Activated naive CD8-positive, alpha-beta T cell treated with anti-CD3 and anti-CD28 coated beads, Interleukin-2, amount 50 U/mL, for 24 hours (primary cell): ENCODE data around the gene TRUB2.
A peak's percentile ranks its signal among the peaks of the same experiment; 100 is the strongest.

Experiments
- ATAC-seq: fragments of 150-1000 bp; cut with Tn5 transposase; one replicate; pipeline ENCODE4 v1.10.0; 2021
- DNase-seq: peaks from one replicate; pipeline ENCODE4 v3.0.0; 2021
- H3K27ac Mint-ChIP-seq: one replicate; pipeline ENCODE4 v1.8.0; 2021; ENCODE audit warnings: mild to moderate bottlenecking, mixed read lengths
- H3K27me3 Mint-ChIP-seq: one replicate; pipeline ENCODE4 v1.8.0; 2021; ENCODE audit warnings: mixed read lengths
- H3K36me3 Mint-ChIP-seq: one replicate; pipeline ENCODE4 v1.8.0; 2021; ENCODE audit warnings: low read depth, mixed read lengths
- H3K4me1 Mint-ChIP-seq: one replicate; pipeline ENCODE4 v1.8.0; 2021; ENCODE audit warnings: mixed read lengths
- H3K4me3 Mint-ChIP-seq: one replicate; pipeline ENCODE4 v1.8.0; 2021; ENCODE audit warnings: mild to moderate bottlenecking, moderate library complexity, mixed read lengths
- H3K9me3 Mint-ChIP-seq: one replicate; pipeline ENCODE4 v1.8.0; 2021; ENCODE audit warnings: mixed read lengths

TRUB2 gene

GRCh38 chr9:128325629-128326028, 3.4 kb upstream of the TRUB2 start:
- Mint-ChIP-seq H3K4me1 (peaks cover 32% of the 10 kb centered on the region), H3K4me3 (no peak overlapping the region), H3K27me3 (peaks cover 4% of the 10 kb centered on the region), H3K9me3 (no peaks in the 10 kb centered on the region), H3K36me3 (peaks cover 13% of the 10 kb centered on the region), H3K27ac (no peak overlapping the region)
- ATAC-seq (no peak), DNase-seq (no peak)

- H3K27ac Mint-ChIP-seq, result peak overlapping the region; percentile 35
- H3K27me3 Mint-ChIP-seq, result peaks cover 4% of the 10 kb centered on the region
- no peaks in the 10 kb centered on the region for H3K9me3 Mint-ChIP-seq
- H3K4me1 Mint-ChIP-seq, result peaks cover 32% of the 10 kb centered on the region
- H3K4me3 Mint-ChIP-seq, result peak overlapping the region; percentile 99
- no peak for ATAC-seq
- no peak for DNase-seq
- H3K36me3 Mint-ChIP-seq, result peaks cover 13% of the 10 kb centered on the region
Measured at GRCh38 chr9:128324401-128324800, 2.2 kb upstream of the TRUB2 start.

- Mint-ChIP-seq H3K9me3 (no peaks in the 10 kb centered on the region), H3K27ac (peak overlapping the region; percentile 99), H3K4me3 (peak overlapping the region; percentile 99), H3K27me3 (peaks cover 4% of the 10 kb centered on the region), H3K36me3 (peaks cover 13% of the 10 kb centered on the region), H3K4me1 (peaks cover 32% of the 10 kb centered on the region)
- ATAC-seq (no peak), DNase-seq (no peak)
Measured at GRCh38 chr9:128323791-128324190, 1.5 kb upstream of the TRUB2 start.

GRCh38 chr9:128323212-128323730, 1.0 kb upstream of the TRUB2 start:
- Mint-ChIP-seq H3K4me1 (peaks cover 32% of the 10 kb centered on the region), H3K4me3 (peak overlapping the region; percentile 99), H3K27me3 (peaks cover 4% of the 10 kb centered on the region), H3K36me3 (peaks cover 13% of the 10 kb centered on the region), H3K27ac (peak overlapping the region; percentile 99), H3K9me3 (no peaks in the 10 kb centered on the region)
- peak; percentile 33 for ATAC-seq
- no peak for DNase-seq

GRCh38 chr9:128321879-128322403, 306 bp downstream of the TRUB2 start:
- DNase-seq (no peak), ATAC-seq (no peak)
- peaks cover 4% of the 10 kb centered on the region for H3K27me3 Mint-ChIP-seq
- peaks cover 32% of the 10 kb centered on the region for H3K4me1 Mint-ChIP-seq
- peak overlapping the region; percentile 99 for H3K27ac Mint-ChIP-seq
- peak overlapping the region; percentile 99 for H3K4me3 Mint-ChIP-seq
- no peaks in the 10 kb centered on the region for H3K9me3 Mint-ChIP-seq
- peaks cover 19% of the 10 kb centered on the region for H3K36me3 Mint-ChIP-seq

- Mint-ChIP-seq H3K36me3 (peaks cover 22% of the 10 kb centered on the region), H3K27ac (no peak overlapping the region), H3K9me3 (no peaks in the 10 kb centered on the region), H3K27me3 (peaks cover 4% of the 10 kb centered on the region), H3K4me1 (peaks cover 32% of the 10 kb centered on the region), H3K4me3 (peak overlapping the region; percentile 99)
- ATAC-seq (no peak), DNase-seq (no peak)
Measured at GRCh38 chr9:128321343-128321742, 904 bp downstream of the TRUB2 start.

- no peak for DNase-seq
- ATAC-seq, result no peak
- peaks cover 15% of the 10 kb centered on the region for H3K36me3 Mint-ChIP-seq
- H3K4me3 Mint-ChIP-seq, result no peak overlapping the region
- H3K4me1 Mint-ChIP-seq, result peaks cover 13% of the 10 kb centered on the region
- no peaks in the 10 kb centered on the region for H3K9me3 Mint-ChIP-seq
- H3K27me3 Mint-ChIP-seq, result peaks cover 4% of the 10 kb centered on the region
- no peak overlapping the region for H3K27ac Mint-ChIP-seq
Measured at GRCh38 chr9:128317629-128318028, 4.6 kb downstream of the TRUB2 start.

GRCh38 chr9:128316421-128316820, 5.8 kb downstream of the TRUB2 start:
- peaks cover 5% of the 10 kb centered on the region for H3K4me1 Mint-ChIP-seq
- H3K36me3 Mint-ChIP-seq, result peaks cover 15% of the 10 kb centered on the region
- ATAC-seq (no peak), DNase-seq (no peak)
- H3K4me3 Mint-ChIP-seq, result no peak overlapping the region
- no peak overlapping the region for H3K27ac Mint-ChIP-seq
- no peaks in the 10 kb centered on the region for H3K27me3 Mint-ChIP-seq
- H3K9me3 Mint-ChIP-seq, result no peaks in the 10 kb centered on the region

- Mint-ChIP-seq H3K27me3 (no peaks in the 10 kb centered on the region), H3K9me3 (no peaks in the 10 kb centered on the region), H3K4me3 (no peak overlapping the region), H3K4me1 (no peaks in the 10 kb centered on the region), H3K27ac (no peak overlapping the region), H3K36me3 (peaks cover 20% of the 10 kb centered on the region)
- DNase-seq (no peak), ATAC-seq (no peak)
Measured at GRCh38 chr9:128314697-128315096, 7.5 kb downstream of the TRUB2 start.

GRCh38 chr9:128310461-128310860, 11.8 kb downstream of the TRUB2 start:
- peaks cover 18% of the 10 kb centered on the region for H3K36me3 Mint-ChIP-seq
- ATAC-seq (no peak), DNase-seq (no peak)
- peaks cover 2% of the 10 kb centered on the region for H3K4me1 Mint-ChIP-seq
- H3K27me3 Mint-ChIP-seq, result no peaks in the 10 kb centered on the region
- H3K4me3 Mint-ChIP-seq, result no peak overlapping the region
- H3K27ac Mint-ChIP-seq, result no peak overlapping the region
- no peaks in the 10 kb centered on the region for H3K9me3 Mint-ChIP-seq

- Mint-ChIP-seq H3K4me3 (no peak overlapping the region), H3K4me1 (peaks cover 2% of the 10 kb centered on the region), H3K9me3 (no peaks in the 10 kb centered on the region), H3K27me3 (no peaks in the 10 kb centered on the region), H3K36me3 (peaks cover 18% of the 10 kb centered on the region), H3K27ac (no peak overlapping the region)
- no peak for ATAC-seq
- DNase-seq, result no peak
Measured at GRCh38 chr9:128309551-128309950, 12.7 kb downstream of the TRUB2 start.

- Mint-ChIP-seq H3K4me3 (no peak overlapping the region), H3K27me3 (no peaks in the 10 kb centered on the region), H3K4me1 (peaks cover 2% of the 10 kb centered on the region), H3K9me3 (no peaks in the 10 kb centered on the region), H3K27ac (no peak overlapping the region), H3K36me3 (peaks cover 12% of the 10 kb centered on the region)
- ATAC-seq, result no peak
- DNase-seq, result no peak
Measured at GRCh38 chr9:128304971-128305288, 17.3 kb downstream of the TRUB2 start.

GRCh38 chr9:128304136-128304970, 17.9 kb downstream of the TRUB2 start:
- no peaks in the 10 kb centered on the region for H3K9me3 Mint-ChIP-seq
- no peaks in the 10 kb centered on the region for H3K27me3 Mint-ChIP-seq
- H3K4me3 Mint-ChIP-seq, result no peak overlapping the region
- H3K27ac Mint-ChIP-seq, result no peak overlapping the region
- peaks cover 2% of the 10 kb centered on the region for H3K4me1 Mint-ChIP-seq
- ATAC-seq (no peak), DNase-seq (no peak)
- H3K36me3 Mint-ChIP-seq, result peaks cover 8% of the 10 kb centered on the region

- H3K27ac Mint-ChIP-seq, result no peak overlapping the region
- no peak overlapping the region for H3K4me3 Mint-ChIP-seq
- H3K36me3 Mint-ChIP-seq, result no peaks in the 10 kb centered on the region
- H3K27me3 Mint-ChIP-seq, result no peaks in the 10 kb centered on the region
- peaks cover 3% of the 10 kb centered on the region for H3K4me1 Mint-ChIP-seq
- ATAC-seq (no peak), DNase-seq (no peak)
- H3K9me3 Mint-ChIP-seq, result no peaks in the 10 kb centered on the region
Measured at GRCh38 chr9:128298535-128299482, 23.4 kb downstream of the TRUB2 start.
